HepG2 (cell line): ENCODE measurements around the gene CD320. TPM values are rescaled to one million over a fixed set of nuclear protein-coding genes. Genes with fewer than 3 reads are reported as not detected.

Source experiments
- FOXA3 ChIP-seq: IDR thresholded peaks from 2 replicates; pipeline ENCODE4 v1.6.1; 2016; ENCODE audit warnings: missing genetic modification reagents, missing compliant biosample characterization
- GABPB1 ChIP-seq: IDR thresholded peaks from 2 replicates; pipeline ENCODE4 v1.6.1; 2016; ENCODE audit warnings: mild to moderate bottlenecking, missing genetic modification reagents, moderate library complexity, missing compliant biosample characterization
- NONO ChIP-seq, 2 experiments: fragments of 450-650 bp in 1 of 2; sonication (generic) in 1 of 2; formaldehyde crosslinking in 1 of 2; IDR thresholded peaks in 1 of 2; conservative IDR thresholded peaks in 1 of 2; 2 replicates each; pipeline versions ENCODE4 v1.6.1 to v1.8.0; 2017 to 2022; ENCODE audit warnings: mild to moderate bottlenecking in 1 of 2, missing genetic modification reagents in 1 of 2, moderate library complexity in 1 of 2
- ONECUT2 ChIP-seq: sonication (generic); formaldehyde crosslinking; IDR thresholded peaks from 2 replicates; pipeline ENCODE4 v1.4.0; 2020; ENCODE audit warnings: missing genetic modification reagents
- PHF20 ChIP-seq: sonication (generic); formaldehyde crosslinking; IDR thresholded peaks from 2 replicates; pipeline ENCODE4 v1.5.0; 2020; ENCODE audit warnings: mild to moderate bottlenecking, missing genetic modification reagents
- POGK ChIP-seq: sonication (generic); formaldehyde crosslinking; conservative IDR thresholded peaks from 2 replicates; pipeline ENCODE4 v1.8.0; 2022; ENCODE audit warnings: mild to moderate bottlenecking, moderate library complexity, missing genetic modification reagents
- POGZ ChIP-seq: sonication (generic); formaldehyde crosslinking; IDR thresholded peaks from 2 replicates; pipeline ENCODE4 v1.4.0; 2020; ENCODE audit warnings: mild to moderate bottlenecking, missing genetic modification reagents
- SAFB2 ChIP-seq: sonication (generic); formaldehyde crosslinking; IDR thresholded peaks from 2 replicates; pipeline ENCODE4 v1.5.1; 2020; ENCODE audit warnings: missing genetic modification reagents, low read depth, mild to moderate bottlenecking, borderline replicate concordance
- SIN3B ChIP-seq: fragments of 150-350 bp; IDR thresholded peaks from 2 replicates; pipeline ENCODE4 v1.6.1; 2014; ENCODE audit warnings: low read length
- SKI ChIP-seq: fragments of 450-650 bp; IDR thresholded peaks from one replicate; pipeline ENCODE4 v1.6.1; 2018; ENCODE audit warnings: mild to moderate bottlenecking; ENCODE audit not compliant: partially characterized antibody
- SUZ12 ChIP-seq: fragments of 150-350 bp; IDR thresholded peaks from 2 replicates; pipeline ENCODE4 v1.6.1; 2014; ENCODE audit warnings: low read depth, low read length
- THAP11 ChIP-seq: IDR thresholded peaks from 2 replicates; pipeline ENCODE4 v1.6.1; 2016; ENCODE audit warnings: missing biosample characterization, missing genetic modification reagents
- YY1 ChIP-seq: IDR thresholded peaks from 2 replicates; pipeline ENCODE4 v1.6.1; 2011; ENCODE audit warnings: low read length, low read depth, moderate library complexity, mild to moderate bottlenecking; ENCODE audit not compliant: insufficient read depth, insufficient replicate concordance
- ZFX ChIP-seq: sonication (generic); formaldehyde crosslinking; IDR thresholded peaks from 2 replicates; pipeline ENCODE4 v1.4.0; 2020; ENCODE audit warnings: mild to moderate bottlenecking, low read depth, missing genetic modification reagents, moderate library complexity
- ZNF230 ChIP-seq: sonication (generic); formaldehyde crosslinking; IDR thresholded peaks from 2 replicates; pipeline ENCODE4 v1.4.0; 2020; ENCODE audit warnings: mild to moderate bottlenecking, missing genetic modification reagents
- ZNF235 ChIP-seq: sonication (generic); formaldehyde crosslinking; IDR thresholded peaks from 2 replicates; pipeline ENCODE4 v1.8.1; 2023; ENCODE audit warnings: mild to moderate bottlenecking, missing genetic modification reagents, borderline replicate concordance
- ZNF253 ChIP-seq: sonication (generic); formaldehyde crosslinking; IDR thresholded peaks from 2 replicates; pipeline ENCODE4 v1.8.0; 2022; ENCODE audit warnings: mild to moderate bottlenecking, missing genetic modification reagents, borderline replicate concordance
- ZNF44 ChIP-seq: sonication (generic); formaldehyde crosslinking; IDR thresholded peaks from 2 replicates; pipeline ENCODE4 v1.5.1; 2020; ENCODE audit warnings: mild to moderate bottlenecking, missing genetic modification reagents
- ZNF530 ChIP-seq: sonication (generic); formaldehyde crosslinking; IDR thresholded peaks from 2 replicates; pipeline ENCODE4 v1.5.0; 2020; ENCODE audit warnings: low read depth, mild to moderate bottlenecking, missing genetic modification reagents
- ZNF558 ChIP-seq: sonication (generic); formaldehyde crosslinking; IDR thresholded peaks from 2 replicates; pipeline ENCODE4 v1.9.0; 2022; ENCODE audit warnings: mild to moderate bottlenecking, missing genetic modification reagents, borderline replicate concordance
- ZNF792 ChIP-seq: IDR thresholded peaks from 2 replicates; pipeline ENCODE4 v1.6.1; 2016
- ZNF850 ChIP-seq: sonication (generic); formaldehyde crosslinking; conservative IDR thresholded peaks from 2 replicates; pipeline ENCODE4 v1.9.0; 2021; ENCODE audit warnings: mild to moderate bottlenecking, missing genetic modification reagents
- ZSCAN20 ChIP-seq: sonication (generic); formaldehyde crosslinking; IDR thresholded peaks from 2 replicates; pipeline ENCODE4 v1.4.0; 2020; ENCODE audit warnings: missing genetic modification reagents, mild to moderate bottlenecking, borderline replicate concordance
- polyA plus RNA-seq, 8 experiments: library from polyadenylated mRNA; depleted of rRNA in 3 of 8; stranded (reverse) in 7 of 8; unstranded in 1 of 8; fragments of >200 nt; fragmentation: Illumina TruSeq in 4 of 8; extraction: Trizol in 4 of 8; gene quantifications; 2 replicates each; pipeline versions ENCODE4 v1.2.1 to v1.2.3, GENCODE V29; 2011 to 2016; ENCODE audit warnings: low read depth in 4 of 8, missing spikeins in 1 of 8, mixed read lengths in 1 of 8; ENCODE audit not compliant: insufficient read depth in 1 of 8
- total RNA-seq, 5 experiments: library from RNA; depleted of rRNA; stranded (reverse); fragments of >200 nt; fragmentation: Illumina TruSeq; extraction: Trizol; gene quantifications; 2 replicates each; pipeline ENCODE4 v1.2.3, GENCODE V29; 2016; ENCODE audit warnings: low read depth in 1 of 5
- TF ChIP-seq, protein P1 (sequence below): sonication (generic); formaldehyde crosslinking; IDR thresholded peaks from 2 replicates; pipeline ENCODE4 v1.4.0; 2020; ENCODE audit warnings: missing genetic modification reagents, mild to moderate bottlenecking, borderline replicate concordance
- TF ChIP-seq, protein P2 (sequence below): sonication (generic); formaldehyde crosslinking; conservative IDR thresholded peaks from 2 replicates; pipeline ENCODE4 v1.5.0; 2020; ENCODE audit warnings: missing genetic modification reagents

Gene CD320
- total and polyA plus RNA-seq, 2 of the 13 experiments (the other 11 are each of a cell fraction or from before 2014, with no cell fraction given) = 83.1 to 99.9 TPM

GRCh38 chr19:8321067-8321985, 13.2 kb upstream of the CD320 start, which contains the start of the genes NDUFA7 and RPS28 (continued):
- TF ChIP-seq POGK (CRISPR knock-in tag) (peak; percentile 55; the same call in 1 of the 2 replicates), POGZ (CRISPR knock-in tag) (peak; percentile 90), ZNF558 (CRISPR knock-in tag) (0 out of 2 replicates have a peak, but pooled peaks have one; percentile 27), NONO (IDR thresholded peaks at IDR 0.05) (no peak), NONO (CRISPR knock-in tag; conservative IDR thresholded peaks at IDR 0.05) (peak; percentile 85), GABPB1 (CRISPR knock-in tag) (peak; percentile 88), ZNF44 (CRISPR knock-in tag) (0 out of 2 replicates have a peak, but pooled peaks have one; percentile 42), PHF20 (CRISPR knock-in tag) (peak; percentile 94), ONECUT2 (peak; percentile 10; the same call in 1 of the 2 replicates), ZSCAN20 (0 out of 2 replicates have a peak, but pooled peaks have one; percentile 31), SIN3B (peak; percentile 90), FOXA3 (CRISPR knock-in tag) (peak; percentile 65), THAP11 (CRISPR knock-in tag) (peak; percentile 94), ZNF253 (CRISPR knock-in tag) (no peak), ZNF530 (CRISPR knock-in tag) (peak; percentile 44; the same call in 1 of the 2 replicates), SAFB2 (CRISPR knock-in tag) (peak; percentile 62; the same call in 1 of the 2 replicates), ZNF230 (no peak), YY1 (peak; percentile 95), ZNF235 (CRISPR knock-in tag) (peak; percentile 88; the same call in 1 of the 2 replicates), SKI (no peak), ZNF850 (peak; percentile 74; the same call in 1 of the 2 replicates), ZFX (CRISPR knock-in tag) (peak; percentile 89), ZNF792 (CRISPR knock-in tag) (peak; percentile 54; the same call in 1 of the 2 replicates), SUZ12 (peak; percentile 61)
- TF ChIP-seq, protein P1, sequence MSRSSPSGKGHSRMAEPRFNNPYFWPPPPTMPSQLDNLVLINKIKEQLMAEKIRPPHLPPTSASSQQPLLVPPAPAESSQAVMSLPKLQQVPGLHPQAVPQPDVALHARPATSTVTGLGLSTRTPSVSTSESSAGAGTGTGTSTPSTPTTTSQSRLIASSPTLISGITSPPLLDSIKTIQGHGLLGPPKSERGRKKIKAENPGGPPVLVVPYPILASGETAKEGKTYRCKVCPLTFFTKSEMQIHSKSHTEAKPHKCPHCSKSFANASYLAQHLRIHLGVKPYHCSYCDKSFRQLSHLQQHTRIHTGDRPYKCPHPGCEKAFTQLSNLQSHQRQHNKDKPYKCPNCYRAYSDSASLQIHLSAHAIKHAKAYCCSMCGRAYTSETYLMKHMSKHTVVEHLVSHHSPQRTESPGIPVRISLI (CRISPR knock-in tag) = 0 out of 2 replicates have a peak, but pooled peaks have one; percentile 44
- TF ChIP-seq, protein P2, sequence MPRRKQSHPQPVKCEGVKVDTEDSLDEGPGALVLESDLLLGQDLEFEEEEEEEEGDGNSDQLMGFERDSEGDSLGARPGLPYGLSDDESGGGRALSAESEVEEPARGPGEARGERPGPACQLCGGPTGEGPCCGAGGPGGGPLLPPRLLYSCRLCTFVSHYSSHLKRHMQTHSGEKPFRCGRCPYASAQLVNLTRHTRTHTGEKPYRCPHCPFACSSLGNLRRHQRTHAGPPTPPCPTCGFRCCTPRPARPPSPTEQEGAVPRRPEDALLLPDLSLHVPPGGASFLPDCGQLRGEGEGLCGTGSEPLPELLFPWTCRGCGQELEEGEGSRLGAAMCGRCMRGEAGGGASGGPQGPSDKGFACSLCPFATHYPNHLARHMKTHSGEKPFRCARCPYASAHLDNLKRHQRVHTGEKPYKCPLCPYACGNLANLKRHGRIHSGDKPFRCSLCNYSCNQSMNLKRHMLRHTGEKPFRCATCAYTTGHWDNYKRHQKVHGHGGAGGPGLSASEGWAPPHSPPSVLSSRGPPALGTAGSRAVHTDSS = no peak
